ENCODE measurements around the gene ISOC1.

Gene ISOC1

GRCh38 chr5:129122560-129122959, 28.0 kb downstream of the ISOC1 start:
- Histone ChIP-seq H2AK5ac (ENCODE audit: low read length) (no peak overlapping the region), H3K4ac (ENCODE audit: low read depth, low read length) (no peak overlapping the region), H4K5ac (ENCODE audit: low read length) (no peak overlapping the region), H3K27ac (ENCODE audit: low read depth, low read length) (no peak overlapping the region), H3K56ac (ENCODE audit: low read length) (no peak overlapping the region), H3K4me2 (ENCODE audit: low read length) (no peak overlapping the region), H3K23ac (ENCODE audit: low read length) (no peak overlapping the region), H4K8ac (ENCODE audit: low read depth, low read length) (no peak overlapping the region), H3K4me1 (ENCODE audit: control insufficient read depth, low read depth, low read length) (no peaks in the 10 kb centered on the region), H3K27me3 (ENCODE audit: insufficient read depth, low read length, poor library complexity) (no peaks in the 10 kb centered on the region), H3K4me3 (ENCODE audit: low read length) (no peak overlapping the region), H3K79me2 (ENCODE audit: control insufficient read depth, insufficient read depth, low read length) (no peaks in the 10 kb centered on the region), H3K9ac (ENCODE audit: low read length) (no peak overlapping the region), H2BK5ac (ENCODE audit: low read length) (no peak overlapping the region), H2BK15ac (replicated peaks; ENCODE audit: low read depth) (no peak overlapping the region), H3K18ac (ENCODE audit: low read length) (no peak overlapping the region), H3K36me3 (ENCODE audit: control insufficient read depth, insufficient read depth, low read length) (no peaks in the 10 kb centered on the region), H2BK120ac (ENCODE audit: low read depth, low read length) (no peak overlapping the region), H3K79me1 (ENCODE audit: low read length) (no peaks in the 10 kb centered on the region)
- DNase-seq: no peak

- Histone ChIP-seq H3K9ac (ENCODE audit: low read length) (no peak overlapping the region), H3K18ac (ENCODE audit: low read length) (no peak overlapping the region), H2AK5ac (ENCODE audit: low read length) (no peak overlapping the region), H2BK15ac (replicated peaks; ENCODE audit: low read depth) (no peak overlapping the region), H3K79me2 (ENCODE audit: control insufficient read depth, insufficient read depth, low read length) (no peaks in the 10 kb centered on the region), H3K4me1 (ENCODE audit: control insufficient read depth, low read depth, low read length) (no peaks in the 10 kb centered on the region), H3K4me3 (ENCODE audit: low read length) (no peak overlapping the region), H3K79me1 (ENCODE audit: low read length) (no peaks in the 10 kb centered on the region), H2BK5ac (ENCODE audit: low read length) (no peak overlapping the region), H3K4me2 (ENCODE audit: low read length) (no peak overlapping the region), H3K27me3 (ENCODE audit: insufficient read depth, low read length, poor library complexity) (no peaks in the 10 kb centered on the region), H3K4ac (ENCODE audit: low read depth, low read length) (no peak overlapping the region), H2BK120ac (ENCODE audit: low read depth, low read length) (no peak overlapping the region), H3K56ac (ENCODE audit: low read length) (no peak overlapping the region), H4K8ac (ENCODE audit: low read depth, low read length) (no peak overlapping the region), H3K27ac (ENCODE audit: low read depth, low read length) (no peak overlapping the region), H3K23ac (ENCODE audit: low read length) (no peak overlapping the region), H4K5ac (ENCODE audit: low read length) (no peak overlapping the region), H3K36me3 (ENCODE audit: control insufficient read depth, insufficient read depth, low read length) (no peaks in the 10 kb centered on the region)
- WGBS (ENCODE audit: extremely low coverage, insufficient coverage, low lambda C conversion rate): no CpG with 5 or more reads among the region's 1 CpG
- no peak for DNase-seq
These were observed 30.1 kb downstream of the ISOC1 start for GRCh38 chr5:129124608-129125007.

- no peak overlapping the region for H4K8ac ChIP-seq (ENCODE audit: low read depth, low read length)
- H3K79me1 ChIP-seq (ENCODE audit: low read length): no peaks in the 10 kb centered on the region
- H3K18ac ChIP-seq (ENCODE audit: low read length): no peak overlapping the region
- H2BK15ac ChIP-seq (replicated peaks; ENCODE audit: low read depth): no peak overlapping the region
- no peak overlapping the region for H3K56ac ChIP-seq (ENCODE audit: low read length)
- no peak overlapping the region for H3K4me2 ChIP-seq (ENCODE audit: low read length)
- no peak for DNase-seq
- no peaks in the 10 kb centered on the region for H3K79me2 ChIP-seq (ENCODE audit: control insufficient read depth, insufficient read depth, low read length)
- no peaks in the 10 kb centered on the region for H3K4me1 ChIP-seq (ENCODE audit: control insufficient read depth, low read depth, low read length)
- no peaks in the 10 kb centered on the region for H3K27me3 ChIP-seq (ENCODE audit: insufficient read depth, low read length, poor library complexity)
- no peak overlapping the region for H2AK5ac ChIP-seq (ENCODE audit: low read length)
- H3K4me3 ChIP-seq (ENCODE audit: low read length): no peak overlapping the region
- H2BK5ac ChIP-seq (ENCODE audit: low read length): no peak overlapping the region
- H3K9ac ChIP-seq (ENCODE audit: low read length): no peak overlapping the region
- H3K36me3 ChIP-seq (ENCODE audit: control insufficient read depth, insufficient read depth, low read length): no peaks in the 10 kb centered on the region
- no peak overlapping the region for H2BK120ac ChIP-seq (ENCODE audit: low read depth, low read length)
- no peak overlapping the region for H3K23ac ChIP-seq (ENCODE audit: low read length)
- WGBS (ENCODE audit: extremely low coverage, insufficient coverage, low lambda C conversion rate): no CpG with 5 or more reads among the region's 2 CpGs
- no peak overlapping the region for H4K5ac ChIP-seq (ENCODE audit: low read length)
- no peak overlapping the region for H3K4ac ChIP-seq (ENCODE audit: low read depth, low read length)
- no peak overlapping the region for H3K27ac ChIP-seq (ENCODE audit: low read depth, low read length)
These were observed 31.3 kb downstream of the ISOC1 start for GRCh38 chr5:129125819-129126218.

- H2BK120ac ChIP-seq (ENCODE audit: low read depth, low read length): no peak overlapping the region
- H3K4me2 ChIP-seq (ENCODE audit: low read length): no peak overlapping the region
- no peak overlapping the region for H3K23ac ChIP-seq (ENCODE audit: low read length)
- no peaks in the 10 kb centered on the region for H3K36me3 ChIP-seq (ENCODE audit: control insufficient read depth, insufficient read depth, low read length)
- no peaks in the 10 kb centered on the region for H3K27me3 ChIP-seq (ENCODE audit: insufficient read depth, low read length, poor library complexity)
- no peak for DNase-seq
- H3K79me1 ChIP-seq (ENCODE audit: low read length): no peaks in the 10 kb centered on the region
- no peak overlapping the region for H4K8ac ChIP-seq (ENCODE audit: low read depth, low read length)
- no CpG with 5 or more reads among the region's 1 CpG for WGBS (ENCODE audit: extremely low coverage, insufficient coverage, low lambda C conversion rate)
- H2BK5ac ChIP-seq (ENCODE audit: low read length): no peak overlapping the region
- H3K4ac ChIP-seq (ENCODE audit: low read depth, low read length): no peak overlapping the region
- no peak overlapping the region for H3K56ac ChIP-seq (ENCODE audit: low read length)
- H3K18ac ChIP-seq (ENCODE audit: low read length): no peak overlapping the region
- H4K5ac ChIP-seq (ENCODE audit: low read length): no peak overlapping the region
- H2BK15ac ChIP-seq (replicated peaks; ENCODE audit: low read depth): no peak overlapping the region
- H2AK5ac ChIP-seq (ENCODE audit: low read length): no peak overlapping the region
- H3K79me2 ChIP-seq (ENCODE audit: control insufficient read depth, insufficient read depth, low read length): no peaks in the 10 kb centered on the region
- H3K9ac ChIP-seq (ENCODE audit: low read length): no peak overlapping the region
- H3K27ac ChIP-seq (ENCODE audit: low read depth, low read length): no peak overlapping the region
- no peak overlapping the region for H3K4me3 ChIP-seq (ENCODE audit: low read length)
- H3K4me1 ChIP-seq (ENCODE audit: control insufficient read depth, low read depth, low read length): no peaks in the 10 kb centered on the region
These were observed 39.0 kb downstream of the ISOC1 start for GRCh38 chr5:129133553-129133952.

GRCh38 chr5:129135633-129136032, 41.1 kb downstream of the ISOC1 start:
- DNase-seq: peak; percentile 74
- no peak overlapping the region for H3K18ac ChIP-seq (ENCODE audit: low read length)

GRCh38 chr5:129137637-129138036, 43.1 kb downstream of the ISOC1 start:
- no peak overlapping the region for H3K9ac ChIP-seq (ENCODE audit: low read length)
- H2BK15ac ChIP-seq (replicated peaks; ENCODE audit: low read depth): no peak overlapping the region
- H3K56ac ChIP-seq (ENCODE audit: low read length): no peak overlapping the region
- H3K79me2 ChIP-seq (ENCODE audit: control insufficient read depth, insufficient read depth, low read length): no peaks in the 10 kb centered on the region
- no peaks in the 10 kb centered on the region for H3K79me1 ChIP-seq (ENCODE audit: low read length)
- H3K27ac ChIP-seq (ENCODE audit: low read depth, low read length): no peak overlapping the region
- no peak overlapping the region for H2BK120ac ChIP-seq (ENCODE audit: low read depth, low read length)
- H3K4ac ChIP-seq (ENCODE audit: low read depth, low read length): no peak overlapping the region
- DNase-seq: no peak
- H3K4me3 ChIP-seq (ENCODE audit: low read length): no peak overlapping the region
- no peak overlapping the region for H4K5ac ChIP-seq (ENCODE audit: low read length)
- no peaks in the 10 kb centered on the region for H3K36me3 ChIP-seq (ENCODE audit: control insufficient read depth, insufficient read depth, low read length)
- no peak overlapping the region for H3K18ac ChIP-seq (ENCODE audit: low read length)
- H3K4me1 ChIP-seq (ENCODE audit: control insufficient read depth, low read depth, low read length): no peaks in the 10 kb centered on the region
- H2AK5ac ChIP-seq (ENCODE audit: low read length): no peak overlapping the region
- no peaks in the 10 kb centered on the region for H3K27me3 ChIP-seq (ENCODE audit: insufficient read depth, low read length, poor library complexity)
- H3K23ac ChIP-seq (ENCODE audit: low read length): no peak overlapping the region
- H3K4me2 ChIP-seq (ENCODE audit: low read length): no peak overlapping the region
- H2BK5ac ChIP-seq (ENCODE audit: low read length): no peak overlapping the region
- no peak overlapping the region for H4K8ac ChIP-seq (ENCODE audit: low read depth, low read length)

More at GRCh38 chr5:129135633-129136032, 41.1 kb downstream of the ISOC1 start:
- H3K79me1 ChIP-seq (ENCODE audit: low read length): no peaks in the 10 kb centered on the region
- H3K4me1 ChIP-seq (ENCODE audit: control insufficient read depth, low read depth, low read length): no peaks in the 10 kb centered on the region
- no peak overlapping the region for H2AK5ac ChIP-seq (ENCODE audit: low read length)
- no peak overlapping the region for H3K4ac ChIP-seq (ENCODE audit: low read depth, low read length)
- no peak overlapping the region for H4K8ac ChIP-seq (ENCODE audit: low read depth, low read length)
- H3K79me2 ChIP-seq (ENCODE audit: control insufficient read depth, insufficient read depth, low read length): no peaks in the 10 kb centered on the region
- no peak overlapping the region for H4K5ac ChIP-seq (ENCODE audit: low read length)
- H3K56ac ChIP-seq (ENCODE audit: low read length): no peak overlapping the region
- H2BK15ac ChIP-seq (replicated peaks; ENCODE audit: low read depth): no peak overlapping the region
- H2BK5ac ChIP-seq (ENCODE audit: low read length): no peak overlapping the region
- H3K27ac ChIP-seq (ENCODE audit: low read depth, low read length): no peak overlapping the region
- no peak overlapping the region for H2BK120ac ChIP-seq (ENCODE audit: low read depth, low read length)
- no peak overlapping the region for H3K9ac ChIP-seq (ENCODE audit: low read length)
- H3K4me3 ChIP-seq (ENCODE audit: low read length): no peak overlapping the region
- no peak overlapping the region for H3K4me2 ChIP-seq (ENCODE audit: low read length)
- no peaks in the 10 kb centered on the region for H3K27me3 ChIP-seq (ENCODE audit: insufficient read depth, low read length, poor library complexity)
- H3K36me3 ChIP-seq (ENCODE audit: control insufficient read depth, insufficient read depth, low read length): no peaks in the 10 kb centered on the region
- H3K23ac ChIP-seq (ENCODE audit: low read length): no peak overlapping the region
